Adrenal gland (tissue), 5 donors: Measurements from ENCODE around the gene STX2.

Experiments used
- POLR2A ChIP-seq, 2 donors: fragments of 450-650 bp; IDR thresholded peaks; one replicate each; pipeline ENCODE4 v1.6.1; 2017; ENCODE audit warnings: antibody characterized with exemption in 2 of 2, mild to moderate bottlenecking in 2 of 2, moderate library complexity in 1 of 2
- TF ChIP-seq, protein P1 (sequence below), 6 experiments: fragments of 450-650 bp in 4 of 6; fragments of 200-600 bp in 2 of 6; sonication (generic) in 1 of 6; IDR thresholded peaks; 1 replicate in 5 of 6; 2 replicates in 1 of 6; pipeline versions ENCODE4 v1.5.1 to v1.8.0; 2016 to 2021; ENCODE audit warnings: antibody characterized with exemption in 6 of 6, mild to moderate bottlenecking in 2 of 6, moderate library complexity in 1 of 6
- donor health status: DM: no; HTN: no; CAD: no.

- TF ChIP-seq, protein P1, sequence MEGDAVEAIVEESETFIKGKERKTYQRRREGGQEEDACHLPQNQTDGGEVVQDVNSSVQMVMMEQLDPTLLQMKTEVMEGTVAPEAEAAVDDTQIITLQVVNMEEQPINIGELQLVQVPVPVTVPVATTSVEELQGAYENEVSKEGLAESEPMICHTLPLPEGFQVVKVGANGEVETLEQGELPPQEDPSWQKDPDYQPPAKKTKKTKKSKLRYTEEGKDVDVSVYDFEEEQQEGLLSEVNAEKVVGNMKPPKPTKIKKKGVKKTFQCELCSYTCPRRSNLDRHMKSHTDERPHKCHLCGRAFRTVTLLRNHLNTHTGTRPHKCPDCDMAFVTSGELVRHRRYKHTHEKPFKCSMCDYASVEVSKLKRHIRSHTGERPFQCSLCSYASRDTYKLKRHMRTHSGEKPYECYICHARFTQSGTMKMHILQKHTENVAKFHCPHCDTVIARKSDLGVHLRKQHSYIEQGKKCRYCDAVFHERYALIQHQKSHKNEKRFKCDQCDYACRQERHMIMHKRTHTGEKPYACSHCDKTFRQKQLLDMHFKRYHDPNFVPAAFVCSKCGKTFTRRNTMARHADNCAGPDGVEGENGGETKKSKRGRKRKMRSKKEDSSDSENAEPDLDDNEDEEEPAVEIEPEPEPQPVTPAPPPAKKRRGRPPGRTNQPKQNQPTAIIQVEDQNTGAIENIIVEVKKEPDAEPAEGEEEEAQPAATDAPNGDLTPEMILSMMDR (IDR thresholded peaks at IDR 0.05): no peak
- no peak for TF ChIP-seq POLR2A (IDR thresholded peaks at IDR 0.05)
Observed at GRCh38 chr12:130831876-130832405, 7.1 kb downstream of the STX2 start.
